GM23248 (cell line): ENCODE measurements around the gene STK32B. TPM values are rescaled to one million over a fixed set of nuclear protein-coding genes. Genes with fewer than 3 reads are reported as not detected.

Experiments
- DNase-seq: peaks from one replicate; pipeline ENCODE4 v3.0.0-alpha.2; 2015
- H2AFZ ChIP-seq: fragments of 200-600 bp; sonication (generic); 2 replicates; pipeline ENCODE4 v1.6.1; 2016; ENCODE audit warnings: antibody characterized with exemption
- H3F3A ChIP-seq: fragments of 200-600 bp; sonication (generic); 2 replicates; pipeline ENCODE4 v1.6.1; 2016; ENCODE audit warnings: mild to moderate bottlenecking, antibody characterized with exemption, mixed run types; ENCODE audit not compliant: insufficient read depth
- H3K27ac ChIP-seq: fragments of 200-600 bp; sonication (generic); 2 replicates; pipeline ENCODE4 v1.5.1; 2016; ENCODE audit warnings: mild to moderate bottlenecking
- H3K27me3 ChIP-seq: fragments of 200-600 bp; sonication (generic); replicated peaks from 2 replicates; pipeline ENCODE4 v1.6.1; 2016; ENCODE audit warnings: mild to moderate bottlenecking; ENCODE audit not compliant: insufficient read depth
- H3K36me3 ChIP-seq: fragments of 200-600 bp; sonication (generic); 2 replicates; pipeline ENCODE4 v1.6.1; 2016; ENCODE audit warnings: low read depth, mild to moderate bottlenecking
- H3K4me1 ChIP-seq: fragments of 200-600 bp; sonication (generic); 2 replicates; pipeline ENCODE4 v1.6.1; 2016; ENCODE audit warnings: mild to moderate bottlenecking; ENCODE audit not compliant: insufficient read depth
- H3K4me2 ChIP-seq: fragments of 200-600 bp; sonication (generic); one replicate; pipeline ENCODE4 v1.6.1; 2016; ENCODE audit warnings: mild to moderate bottlenecking; ENCODE audit not compliant: unreplicated experiment
- H3K4me3 ChIP-seq: fragments of 200-600 bp; sonication (generic); 2 replicates; pipeline ENCODE4 v1.5.1; 2016; ENCODE audit warnings: mild to moderate bottlenecking
- H3K79me2 ChIP-seq: fragments of 200-600 bp; sonication (generic); 2 replicates; pipeline ENCODE4 v1.6.1; 2016; ENCODE audit warnings: mild to moderate bottlenecking; ENCODE audit not compliant: insufficient read depth
- H3K9ac ChIP-seq: fragments of 200-600 bp; sonication (generic); 2 replicates; pipeline ENCODE4 v1.6.1; 2016; ENCODE audit warnings: mild to moderate bottlenecking
- H3K9me2 ChIP-seq: fragments of 200-600 bp; sonication (generic); 2 replicates; pipeline ENCODE4 v1.6.1; 2016; ENCODE audit warnings: mixed run types, mild to moderate bottlenecking, moderate library complexity; ENCODE audit not compliant: insufficient read depth
- H3K9me3 ChIP-seq: fragments of 200-600 bp; sonication (generic); one replicate; pipeline ENCODE4 v1.6.1; 2017; ENCODE audit warnings: low read depth
- H4K20me1 ChIP-seq: fragments of 200-600 bp; sonication (generic); 2 replicates; pipeline ENCODE4 v1.6.0; 2016; ENCODE audit not compliant: insufficient read depth
- EZH2 ChIP-seq: fragments of 200-600 bp; sonication (generic); IDR thresholded peaks from 2 replicates; pipeline ENCODE4 v1.6.1; 2018; ENCODE audit warnings: antibody characterized with exemption, mild to moderate bottlenecking; ENCODE audit not compliant: insufficient read depth, poor library complexity, severe bottlenecking
- EZH2phosphoT487 ChIP-seq: fragments of 200-600 bp; sonication (generic); IDR thresholded peaks from 2 replicates; pipeline ENCODE4 v1.6.1; 2018; ENCODE audit warnings: antibody characterized with exemption, moderate library complexity, mild to moderate bottlenecking, low read depth; ENCODE audit not compliant: insufficient read depth
- WGBS, 2 experiments: methylation state at CpG; one replicate each; pipeline ENCODE4 v1.1.6; 2015 to 2017; ENCODE audit warnings: low lambda C conversion rate in 2 of 2, low coverage in 1 of 2; ENCODE audit errors: missing lambda C conversion rate in 2 of 2; 5-methylcytosine and 5-hydroxymethylcytosine counted together
- in situ Hi-C: fragments of 300-500 bp; cut with MboI; formaldehyde crosslinking; loops from 2 replicates; pipeline ENCODE4 v1.15.0; 2020
- polyA plus RNA-seq: library from polyadenylated mRNA; unstranded; fragments of >200 nt; fragmentation: Nextera tagmentation; extraction: Ambion mirVana; gene quantifications from 2 replicates; pipeline ENCODE4 v1.2.1, GENCODE V29; 2016
- total RNA-seq: library from RNA; depleted of rRNA; stranded (reverse); fragments of >200 nt; shearing (Covaris generic); gene quantifications from 2 replicates; pipeline ENCODE4 v1.2.3, GENCODE V29; 2014

STK32B gene
- total and polyA plus RNA-seq, 2 experiments from 2014 or later: 4.9 to 6.1 TPM

GRCh38 chr4:5471206-5471605, 419.9 kb downstream of the STK32B start:
- Histone ChIP-seq H2AFZ (no peak overlapping the region), H3K4me2 (no peak overlapping the region), H3K27ac (no peak overlapping the region), H3K9me2 (no peaks in the 10 kb centered on the region), H3K4me3 (no peak overlapping the region), H3K27me3 (no peaks in the 10 kb centered on the region), H3K9me3 (no peaks in the 10 kb centered on the region), H3K36me3 (no peaks in the 10 kb centered on the region), H3K4me1 (no peaks in the 10 kb centered on the region), H3F3A (no peaks in the 10 kb centered on the region), H3K9ac (no peak overlapping the region), H3K79me2 (no peaks in the 10 kb centered on the region), H4K20me1 (no peaks in the 10 kb centered on the region)
- TF ChIP-seq EZH2 (no peak), EZH2phosphoT487 (no peak)
- in situ Hi-C loops: no loop called here
- no peak for DNase-seq
- 68 to 71% methylated on average over 7 of the region's 7 CpGs for WGBS, 2 experiments

- no peaks in the 10 kb centered on the region for H4K20me1 ChIP-seq
- H3K9me2 ChIP-seq: no peaks in the 10 kb centered on the region
- no peaks in the 10 kb centered on the region for H3K4me1 ChIP-seq
- no peak overlapping the region for H3K9ac ChIP-seq
- H3K36me3 ChIP-seq: no peaks in the 10 kb centered on the region
- WGBS, 2 experiments: 70 to 71% methylated on average over 7 of the region's 7 CpGs
- no peak for DNase-seq
- no peaks in the 10 kb centered on the region for H3K27me3 ChIP-seq
- no peak overlapping the region for H3K4me2 ChIP-seq
- H2AFZ ChIP-seq: no peak overlapping the region
- H3K4me3 ChIP-seq: no peak overlapping the region
- H3F3A ChIP-seq: no peaks in the 10 kb centered on the region
- no peaks in the 10 kb centered on the region for H3K79me2 ChIP-seq
- H3K27ac ChIP-seq: no peak overlapping the region
- in situ Hi-C loops: no loop called here
- H3K9me3 ChIP-seq: no peaks in the 10 kb centered on the region
- TF ChIP-seq EZH2phosphoT487: no peak
- TF ChIP-seq EZH2: no peak
Observed at GRCh38 chr4:5471691-5472090, 420.4 kb downstream of the STK32B start.

- Histone ChIP-seq H3K27ac (no peak overlapping the region), H3K9me2 (no peaks in the 10 kb centered on the region), H3K9me3 (no peaks in the 10 kb centered on the region), H4K20me1 (no peaks in the 10 kb centered on the region), H3K4me3 (no peak overlapping the region), H3K36me3 (no peaks in the 10 kb centered on the region), H3K9ac (no peak overlapping the region), H2AFZ (no peak overlapping the region), H3K4me2 (no peak overlapping the region), H3K4me1 (no peaks in the 10 kb centered on the region), H3F3A (no peaks in the 10 kb centered on the region), H3K79me2 (no peaks in the 10 kb centered on the region), H3K27me3 (no peaks in the 10 kb centered on the region)
- in situ Hi-C loops: no loop called here
- DNase-seq: no peak
- TF ChIP-seq EZH2phosphoT487 (no peak), EZH2 (no peak)
- 91 to 92% methylated on average over 6 of the region's 6 CpGs for WGBS, 2 experiments
Observed at GRCh38 chr4:5472160-5472591, 420.9 kb downstream of the STK32B start.

GRCh38 chr4:5473125-5473524, 421.8 kb downstream of the STK32B start:
- no peak overlapping the region for H3K4me2 ChIP-seq
- TF ChIP-seq EZH2phosphoT487 (no peak), EZH2 (no peak)
- in situ Hi-C loops: no loop called here
- no peaks in the 10 kb centered on the region for H3K36me3 ChIP-seq
- H3K9ac ChIP-seq: no peak overlapping the region
- no peaks in the 10 kb centered on the region for H4K20me1 ChIP-seq
- no peak for DNase-seq
- no peak overlapping the region for H3K4me3 ChIP-seq
- no peaks in the 10 kb centered on the region for H3K79me2 ChIP-seq
- H3K27ac ChIP-seq: no peak overlapping the region
- H3K4me1 ChIP-seq: no peaks in the 10 kb centered on the region
- 61 to 62% methylated on average over 5 of the region's 5 CpGs for WGBS, 2 experiments
- H2AFZ ChIP-seq: no peak overlapping the region
- H3K27me3 ChIP-seq: no peaks in the 10 kb centered on the region
- H3F3A ChIP-seq: no peaks in the 10 kb centered on the region
- no peaks in the 10 kb centered on the region for H3K9me3 ChIP-seq
- no peaks in the 10 kb centered on the region for H3K9me2 ChIP-seq

GRCh38 chr4:5474756-5475155, 423.5 kb downstream of the STK32B start:
- Histone ChIP-seq H3K36me3 (no peaks in the 10 kb centered on the region), H2AFZ (no peak overlapping the region), H3K9me2 (no peaks in the 10 kb centered on the region), H3K9ac (no peak overlapping the region), H3K27ac (no peak overlapping the region), H3F3A (no peaks in the 10 kb centered on the region), H3K9me3 (no peaks in the 10 kb centered on the region), H4K20me1 (no peaks in the 10 kb centered on the region), H3K79me2 (no peaks in the 10 kb centered on the region), H3K4me3 (no peak overlapping the region), H3K27me3 (no peaks in the 10 kb centered on the region), H3K4me2 (no peak overlapping the region), H3K4me1 (no peaks in the 10 kb centered on the region)
- DNase-seq: peak; percentile 11
- WGBS, 2 experiments: 81 to 88% methylated on average over 9 of the region's 9 CpGs
- in situ Hi-C loops: no loop called here
- no peak for TF ChIP-seq EZH2
- TF ChIP-seq EZH2phosphoT487: no peak
